Left lobe of liver (tissue), 2 donors: ENCODE data around the gene ROBO1. TPM values are rescaled to one million over a fixed set of nuclear protein-coding genes. Genes with fewer than 3 reads are reported as not detected.
A peak's percentile ranks its signal among the peaks of the same experiment; 100 is the strongest.
"Not testable (repeated sequence)": the region's sequence is repeated elsewhere in the genome, so short reads cannot be mapped to it uniquely, and the experiment has no call there.

Experiments
- ATAC-seq: fragments of 200-7000 bp; cut with Tn5 transposase; one replicate; pipeline ENCODE4 v1.9.1; 2020; ENCODE audit warnings: mild to moderate bottlenecking, moderate library complexity
- DNase-seq: peaks from one replicate; pipeline ENCODE4 v3.0.0-alpha.2; 2020; ENCODE audit warnings: low spot score
- total RNA-seq: library from RNA; stranded (reverse); gene quantifications from one replicate; pipeline ENCODE4 v1.2.1, GENCODE V29; 2021
- donor health status: DM: no; HTN: no; CAD: no; lungs with moderate emphysema.
- donor health status: DM: no; HTN: yes; CAD: no.

ROBO1 gene
- total RNA-seq, 1 donor from 2014 or later = 3.1 TPM

- not testable (repeated sequence) for ATAC-seq, DNase-seq
Measured at GRCh38 chr3:78675119-78675805, 1092.5 kb downstream of the ROBO1 start.

GRCh38 chr3:78670746-78671145 is 1097.1 kb downstream of the ROBO1 start:
- no peak for ATAC-seq
- no peak for DNase-seq

GRCh38 chr3:78670094-78670493 is 1097.7 kb downstream of the ROBO1 start:
- no peak for ATAC-seq
- DNase-seq = no peak

- ATAC-seq (no peak), DNase-seq (no peak)
Measured at GRCh38 chr3:78668302-78668701, 1099.5 kb downstream of the ROBO1 start.

GRCh38 chr3:78666470-78666800 is 1101.4 kb downstream of the ROBO1 start:
- no peak for DNase-seq
- ATAC-seq = no peak

- no peak for ATAC-seq
Measured at GRCh38 chr3:78665776-78666469, 1101.9 kb downstream of the ROBO1 start.

GRCh38 chr3:78665101-78665500 is 1102.7 kb downstream of the ROBO1 start:
- no peak for ATAC-seq
- no peak for DNase-seq

More at GRCh38 chr3:78665776-78666469, 1101.9 kb downstream of the ROBO1 start:
- no peak for DNase-seq

- DNase-seq = no peak
- no peak for ATAC-seq
Measured at GRCh38 chr3:78660957-78661356, 1106.8 kb downstream of the ROBO1 start.

GRCh38 chr3:78659386-78659987 is 1108.3 kb downstream of the ROBO1 start:
- ATAC-seq (peak; percentile 53), DNase-seq (no peak)

GRCh38 chr3:78647726-78648125 is 1120.1 kb downstream of the ROBO1 start:
- no peak for ATAC-seq

GRCh38 chr3:78645628-78646310 is 1122.0 kb downstream of the ROBO1 start:
- DNase-seq (no peak), ATAC-seq (peak; percentile 98)

More at GRCh38 chr3:78647726-78648125, 1120.1 kb downstream of the ROBO1 start:
- DNase-seq = no peak

GRCh38 chr3:78644847-78645246 is 1123.0 kb downstream of the ROBO1 start:
- ATAC-seq = no peak
- DNase-seq = no peak

GRCh38 chr3:78642226-78643035 is 1125.4 kb downstream of the ROBO1 start:
- DNase-seq (no peak), ATAC-seq (no peak)

- DNase-seq (no peak), ATAC-seq (no peak)
Measured at GRCh38 chr3:78641703-78642102, 1126.1 kb downstream of the ROBO1 start.

- ATAC-seq (no peak), DNase-seq (no peak)
Measured at GRCh38 chr3:78634316-78634715, 1133.5 kb downstream of the ROBO1 start.

- DNase-seq (no peak), ATAC-seq (no peak)
Measured at GRCh38 chr3:78633626-78634025, 1134.2 kb downstream of the ROBO1 start.

- DNase-seq (no peak), ATAC-seq (no peak)
Measured at GRCh38 chr3:78632925-78633553, 1134.8 kb downstream of the ROBO1 start.

- ATAC-seq (no peak), DNase-seq (no peak)
Measured at GRCh38 chr3:78629544-78629943, 1138.3 kb downstream of the ROBO1 start.

GRCh38 chr3:78621061-78621716 is 1146.6 kb downstream of the ROBO1 start:
- ATAC-seq (no peak), DNase-seq (no peak)

- no peak for ATAC-seq
- no peak for DNase-seq
Measured at GRCh38 chr3:78614486-78614885, 1153.3 kb downstream of the ROBO1 start.
